Neural progenitor cell (in vitro differentiated cells): ENCODE measurements around the gene GCC1. TPM values are rescaled to one million over a fixed set of nuclear protein-coding genes. Genes with fewer than 3 reads are reported as not detected.
"Not testable (repeated sequence)": the region's sequence is repeated elsewhere in the genome, so short reads cannot be mapped to it uniquely, and the experiment has no call there.

Experiments
- DNase-seq: peaks from one replicate; pipeline ENCODE4 v3.0.0-alpha.2; 2016; ENCODE audit warnings: low spot score
- H2AFZ ChIP-seq: fragments of 200-600 bp; sonication (generic); replicated peaks from 2 replicates; pipeline ENCODE4 v1.6.1; 2016; ENCODE audit warnings: antibody characterized with exemption
- H3F3A ChIP-seq: fragments of 200-600 bp; sonication (generic); 2 replicates; pipeline ENCODE4 v1.6.1; 2016; ENCODE audit warnings: antibody characterized with exemption, low read depth
- H3K27ac ChIP-seq: fragments of 200-600 bp; sonication (generic); 2 replicates; pipeline ENCODE4 v1.5.1; 2016; ENCODE audit warnings: mild to moderate bottlenecking
- H3K27me3 ChIP-seq: fragments of 200-600 bp; sonication (generic); 2 replicates; pipeline ENCODE4 v1.6.1; 2016; ENCODE audit warnings: mild to moderate bottlenecking, moderate library complexity
- H3K36me3 ChIP-seq: fragments of 200-600 bp; sonication (generic); 2 replicates; pipeline ENCODE4 v1.5.1; 2016
- H3K4me1 ChIP-seq: fragments of 200-600 bp; sonication (generic); 2 replicates; pipeline ENCODE4 v1.6.1; 2016; ENCODE audit warnings: mixed run types
- H3K4me2 ChIP-seq: fragments of 200-600 bp; sonication (generic); 2 replicates; pipeline ENCODE4 v1.6.1; 2016
- H3K4me3 ChIP-seq: fragments of 200-600 bp; sonication (generic); 2 replicates; pipeline ENCODE4 v1.5.1; 2016
- H3K79me2 ChIP-seq: fragments of 200-600 bp; sonication (generic); 2 replicates; pipeline ENCODE4 v1.6.1; 2016; ENCODE audit warnings: low read depth
- H3K9ac ChIP-seq: fragments of 200-600 bp; sonication (generic); 2 replicates; pipeline ENCODE4 v1.6.1; 2016
- H3K9me3 ChIP-seq: fragments of 200-600 bp; sonication (generic); 2 replicates; pipeline ENCODE4 v1.5.1; 2016; ENCODE audit warnings: low read depth
- H4K20me1 ChIP-seq: fragments of 200-600 bp; sonication (generic); 2 replicates; pipeline ENCODE4 v1.6.1; 2016; ENCODE audit warnings: low read depth
- H3K27ac Mint-ChIP-seq: 3 replicates; pipeline ENCODE4 v1.8.0; 2021; ENCODE audit warnings: mixed read lengths
- H3K27me3 Mint-ChIP-seq: 2 replicates; pipeline ENCODE4 v1.8.0; 2022; ENCODE audit warnings: low read depth, mild to moderate bottlenecking, inconsistent platforms, moderate library complexity, mixed read lengths; ENCODE audit not compliant: insufficient read depth
- H3K36me3 Mint-ChIP-seq: 3 replicates; pipeline ENCODE4 v1.8.0; 2021; ENCODE audit warnings: mixed read lengths
- H3K4me1 Mint-ChIP-seq: 3 replicates; pipeline ENCODE4 v1.8.0; 2021; ENCODE audit warnings: mixed read lengths
- H3K4me3 Mint-ChIP-seq: 3 replicates; pipeline ENCODE4 v1.8.0; 2021; ENCODE audit warnings: mild to moderate bottlenecking, moderate library complexity, mixed read lengths
- H3K9me3 Mint-ChIP-seq: 3 replicates; pipeline ENCODE4 v1.8.0; 2020; ENCODE audit warnings: mixed read lengths
- EZH2 ChIP-seq: fragments of 200-600 bp; sonication (generic); IDR thresholded peaks from 2 replicates; pipeline ENCODE4 v1.6.1; 2017; ENCODE audit warnings: antibody characterized with exemption, mild to moderate bottlenecking, moderate library complexity
- EZH2phosphoT487 ChIP-seq: fragments of 200-600 bp; sonication (generic); IDR thresholded peaks from 2 replicates; pipeline ENCODE4 v1.6.1; 2017; ENCODE audit warnings: antibody characterized with exemption
- total RNA-seq: library from RNA; depleted of rRNA; stranded (reverse); fragments of >200 nt; gene quantifications from 2 replicates; pipeline ENCODE4 v1.2.3, GENCODE V29; 2015; ENCODE audit warnings: low replicate concordance
- TF ChIP-seq, protein P1 (sequence below): fragments of 200-600 bp; sonication (generic); IDR thresholded peaks from 2 replicates; pipeline ENCODE4 v1.5.1; 2017; ENCODE audit warnings: antibody characterized with exemption, mild to moderate bottlenecking

Gene GCC1
- total RNA-seq, 1 donor from 2014 or later = 7.1 TPM

DNA sequence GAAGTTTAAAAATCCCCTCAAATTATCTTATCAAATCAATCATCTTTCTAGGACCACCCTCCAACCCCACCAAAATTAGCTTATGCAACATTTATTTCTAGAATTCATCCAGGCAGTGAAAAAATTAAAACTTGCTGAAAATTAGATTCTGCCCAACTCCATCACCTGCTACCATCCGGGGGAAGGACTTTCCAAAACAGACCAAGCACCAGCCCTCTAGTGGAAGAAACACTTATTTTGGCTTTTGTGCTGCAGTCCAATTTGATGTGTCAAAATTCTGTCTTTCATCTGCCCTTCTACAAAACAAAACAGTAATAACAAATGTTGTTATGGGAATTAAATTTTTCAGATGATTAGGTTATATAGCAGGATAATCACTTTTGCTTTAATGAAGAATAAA, 35.1 kb downstream of the GCC1 start:
- TF ChIP-seq, protein P1, sequence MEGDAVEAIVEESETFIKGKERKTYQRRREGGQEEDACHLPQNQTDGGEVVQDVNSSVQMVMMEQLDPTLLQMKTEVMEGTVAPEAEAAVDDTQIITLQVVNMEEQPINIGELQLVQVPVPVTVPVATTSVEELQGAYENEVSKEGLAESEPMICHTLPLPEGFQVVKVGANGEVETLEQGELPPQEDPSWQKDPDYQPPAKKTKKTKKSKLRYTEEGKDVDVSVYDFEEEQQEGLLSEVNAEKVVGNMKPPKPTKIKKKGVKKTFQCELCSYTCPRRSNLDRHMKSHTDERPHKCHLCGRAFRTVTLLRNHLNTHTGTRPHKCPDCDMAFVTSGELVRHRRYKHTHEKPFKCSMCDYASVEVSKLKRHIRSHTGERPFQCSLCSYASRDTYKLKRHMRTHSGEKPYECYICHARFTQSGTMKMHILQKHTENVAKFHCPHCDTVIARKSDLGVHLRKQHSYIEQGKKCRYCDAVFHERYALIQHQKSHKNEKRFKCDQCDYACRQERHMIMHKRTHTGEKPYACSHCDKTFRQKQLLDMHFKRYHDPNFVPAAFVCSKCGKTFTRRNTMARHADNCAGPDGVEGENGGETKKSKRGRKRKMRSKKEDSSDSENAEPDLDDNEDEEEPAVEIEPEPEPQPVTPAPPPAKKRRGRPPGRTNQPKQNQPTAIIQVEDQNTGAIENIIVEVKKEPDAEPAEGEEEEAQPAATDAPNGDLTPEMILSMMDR = peak; percentile 39
- TF ChIP-seq EZH2 = no peak
- no peak for TF ChIP-seq EZH2phosphoT487
- H3K9me3 Mint-ChIP-seq = peaks cover 11% of the 10 kb centered on the region
- Histone ChIP-seq H3K4me1 (no peaks in the 10 kb centered on the region), H3K36me3 (no peaks in the 10 kb centered on the region), H2AFZ (no peak overlapping the region), H3K4me3 (no peak overlapping the region), H3K9ac (no peak overlapping the region), H3K79me2 (no peaks in the 10 kb centered on the region), H3F3A (no peaks in the 10 kb centered on the region), H3K27me3 (no peaks in the 10 kb centered on the region), H3K9me3 (no peaks in the 10 kb centered on the region), H3K4me2 (no peak overlapping the region), H4K20me1 (no peaks in the 10 kb centered on the region), H3K27ac (no peak overlapping the region)
- H3K36me3 Mint-ChIP-seq = no peaks in the 10 kb centered on the region
- no peak for DNase-seq
- no peaks in the 10 kb centered on the region for H3K4me1 Mint-ChIP-seq
- H3K27me3 Mint-ChIP-seq = peaks cover 2% of the 10 kb centered on the region
- no peak overlapping the region for H3K4me3 Mint-ChIP-seq
- no peak overlapping the region for H3K27ac Mint-ChIP-seq

- Mint-ChIP-seq H3K4me1 (no peaks in the 10 kb centered on the region), H3K4me3 (no peak overlapping the region), H3K27ac (no peak overlapping the region), H3K9me3 (peaks cover 12% of the 10 kb centered on the region), H3K27me3 (peaks cover 4% of the 10 kb centered on the region), H3K36me3 (no peaks in the 10 kb centered on the region)
- Histone ChIP-seq H3K4me2 (no peak overlapping the region), H2AFZ (no peak overlapping the region), H3K27ac (no peak overlapping the region), H4K20me1 (no peaks in the 10 kb centered on the region), H3K79me2 (no peaks in the 10 kb centered on the region), H3F3A (no peaks in the 10 kb centered on the region), H3K4me3 (no peak overlapping the region), H3K9ac (no peak overlapping the region), H3K4me1 (no peaks in the 10 kb centered on the region), H3K36me3 (no peaks in the 10 kb centered on the region), H3K27me3 (no peaks in the 10 kb centered on the region), H3K9me3 (no peaks in the 10 kb centered on the region)
- no peak for DNase-seq
- TF ChIP-seq, protein P1 = no peak
- TF ChIP-seq EZH2 (no peak), EZH2phosphoT487 (no peak)
Observed at GRCh38 chr7:127546313-127546712, 39.1 kb downstream of the GCC1 start.

GRCh38 chr7:127541548-127541947, 43.8 kb downstream of the GCC1 start:
- Histone ChIP-seq H4K20me1 (no peaks in the 10 kb centered on the region), H3K4me1 (peaks cover 17% of the 10 kb centered on the region), H3K36me3 (no peaks in the 10 kb centered on the region), H3K4me3 (no peak overlapping the region), H3K4me2 (no peak overlapping the region), H3K27ac (no peak overlapping the region), H2AFZ (no peak overlapping the region), H3F3A (peaks cover 15% of the 10 kb centered on the region), H3K9ac (no peak overlapping the region), H3K9me3 (no peaks in the 10 kb centered on the region), H3K27me3 (peaks cover 9% of the 10 kb centered on the region), H3K79me2 (no peaks in the 10 kb centered on the region)
- TF ChIP-seq, protein P1 = no peak
- TF ChIP-seq EZH2 = no peak
- TF ChIP-seq EZH2phosphoT487 = no peak
- Mint-ChIP-seq H3K27me3 (peaks cover 10% of the 10 kb centered on the region), H3K27ac (no peak overlapping the region), H3K36me3 (no peaks in the 10 kb centered on the region), H3K4me1 (peaks cover 4% of the 10 kb centered on the region), H3K4me3 (no peak overlapping the region), H3K9me3 (peaks cover 11% of the 10 kb centered on the region)
- no peak for DNase-seq

- H3K27ac Mint-ChIP-seq, H3K9ac ChIP-seq, DNase-seq, H3K36me3 Mint-ChIP-seq, H4K20me1 ChIP-seq, H3K79me2 ChIP-seq, H3K9me3 ChIP-seq, H3K27me3 ChIP-seq, H3K4me3 Mint-ChIP-seq, H3K4me3 ChIP-seq, H2AFZ ChIP-seq, H3K9me3 Mint-ChIP-seq, H3K4me2 ChIP-seq, H3K27ac ChIP-seq, H3K36me3 ChIP-seq: not testable (repeated sequence)
- peaks cover 26% of the 10 kb centered on the region for H3F3A ChIP-seq
- Mint-ChIP-seq H3K27me3 (peaks cover 12% of the 10 kb centered on the region), H3K4me1 (peaks cover 15% of the 10 kb centered on the region)
- H3K4me1 ChIP-seq = peaks cover 28% of the 10 kb centered on the region
Observed at GRCh38 chr7:127540461-127540860, 44.9 kb downstream of the GCC1 start.
